Skeletal muscle cell (primary cell): ENCODE measurements around the gene MAP3K5.
A peak's percentile ranks its signal among the peaks of the same experiment; 100 is the strongest.

ENCODE experiments used
- DNase-seq: peaks from one replicate; pipeline ENCODE4 v3.0.0-alpha.2; 2010; ENCODE audit warnings: low read depth
- H3K4me3 ChIP-seq: 2 replicates; pipeline ENCODE4 v1.5.1; 2011; ENCODE audit warnings: low read depth, mild to moderate bottlenecking, control low read depth, low read length, moderate library complexity

MAP3K5 gene

DNA sequence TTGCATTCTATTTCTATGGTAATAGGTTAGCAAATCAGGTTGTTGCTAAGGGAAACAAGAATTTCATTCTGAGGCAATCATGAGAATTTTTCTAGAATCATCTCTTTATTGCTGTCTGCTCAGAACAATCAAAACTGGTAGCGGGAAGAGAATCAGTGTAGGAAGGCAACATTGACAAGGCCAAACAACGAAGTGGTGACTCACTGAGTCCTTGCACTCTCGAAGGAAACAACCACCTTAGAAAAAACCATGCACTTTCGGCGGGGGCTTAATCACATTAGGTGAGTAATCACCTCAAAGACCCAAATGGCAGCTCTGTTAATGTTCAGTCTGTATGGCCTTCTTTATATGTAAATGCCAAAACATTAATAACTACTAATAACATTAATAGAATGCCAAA, 163.3 kb downstream of the MAP3K5 start:
- H3K4me3 ChIP-seq = no peak overlapping the region

DNA sequence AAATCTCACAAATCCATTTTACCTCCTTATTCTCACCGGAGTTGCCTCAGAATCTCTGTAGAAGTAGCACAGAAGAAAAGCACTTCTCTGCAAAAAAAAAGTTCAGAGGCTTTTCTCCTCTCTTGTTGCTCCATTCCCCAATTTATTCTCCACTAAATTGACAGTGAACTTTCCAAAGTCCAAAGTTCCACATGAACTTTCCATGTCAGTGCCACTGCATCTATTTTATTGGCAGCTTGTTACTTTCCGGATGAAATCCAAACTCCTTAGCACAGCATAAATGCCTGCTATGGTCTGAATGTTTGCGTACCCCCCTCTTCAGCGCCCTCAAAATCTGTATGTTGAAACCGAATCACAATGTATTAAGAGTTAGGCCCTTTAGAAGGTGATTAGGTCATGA, 165.1 kb downstream of the MAP3K5 start:
- H3K4me3 ChIP-seq = no peak overlapping the region
- DNase-seq = no peak

More for the DNA sequence above, 163.3 kb downstream of the MAP3K5 start:
- DNase-seq = no peak

DNA sequence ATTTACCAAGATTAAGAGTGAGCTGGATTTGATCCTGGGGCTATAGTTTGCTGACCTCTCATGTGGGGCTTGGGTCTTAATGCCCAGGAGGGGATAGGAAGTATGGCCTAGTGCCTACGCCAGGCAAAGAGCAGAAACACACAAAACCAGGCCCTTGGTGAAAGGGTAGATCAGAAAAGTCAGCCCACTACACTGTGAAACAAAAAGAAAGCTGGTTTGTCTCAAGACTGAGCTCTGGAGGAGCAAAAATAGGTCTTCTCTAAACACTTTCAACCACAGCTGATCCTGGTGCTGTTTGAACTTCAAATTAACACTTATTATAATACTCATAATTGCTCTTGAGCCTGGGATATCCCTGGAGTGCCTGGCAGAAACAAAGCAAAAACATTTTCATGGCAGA, 167.0 kb downstream of the MAP3K5 start:
- DNase-seq = no peak

DNA sequence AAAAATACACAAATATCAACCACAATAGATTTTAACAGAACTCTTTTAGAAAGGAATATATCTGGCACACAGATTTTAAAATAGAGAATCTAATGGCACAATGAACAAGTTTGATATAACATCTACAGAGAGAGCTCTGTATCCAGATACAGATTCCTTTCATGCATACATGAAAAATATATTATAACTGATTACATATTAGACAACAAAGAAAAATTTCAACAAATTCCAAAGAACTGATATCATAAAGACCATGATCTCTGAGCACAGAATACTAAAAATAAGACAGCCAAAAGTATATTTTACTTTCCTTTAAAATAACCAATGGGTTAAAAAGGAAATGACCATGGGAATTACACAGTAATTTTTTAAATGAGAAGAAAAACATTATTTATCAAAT, 167.9 kb downstream of the MAP3K5 start:
- H3K4me3 ChIP-seq = no peak overlapping the region
- no peak for DNase-seq

More for the DNA sequence above, 167.0 kb downstream of the MAP3K5 start:
- H3K4me3 ChIP-seq = no peak overlapping the region

DNA sequence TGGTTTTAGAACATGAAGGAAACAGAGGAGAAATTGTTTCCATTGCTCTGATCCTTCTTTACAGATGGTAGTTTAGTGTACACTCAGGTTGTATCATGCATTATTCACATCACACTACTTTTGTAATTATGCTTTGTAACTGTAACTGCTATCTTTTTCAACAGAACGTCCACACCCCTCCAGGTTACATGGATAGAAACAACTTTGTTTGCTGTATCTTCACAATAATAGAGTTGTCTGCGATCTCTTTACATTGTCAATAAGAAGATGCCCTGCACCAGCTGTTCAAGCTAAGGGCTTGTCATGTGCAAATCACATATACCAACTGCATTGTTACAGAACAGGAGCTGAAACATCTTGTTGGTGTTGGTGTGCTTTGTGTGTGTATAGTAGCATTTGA, 174.2 kb downstream of the MAP3K5 start:
- no peak overlapping the region for H3K4me3 ChIP-seq
- DNase-seq = no peak

DNA sequence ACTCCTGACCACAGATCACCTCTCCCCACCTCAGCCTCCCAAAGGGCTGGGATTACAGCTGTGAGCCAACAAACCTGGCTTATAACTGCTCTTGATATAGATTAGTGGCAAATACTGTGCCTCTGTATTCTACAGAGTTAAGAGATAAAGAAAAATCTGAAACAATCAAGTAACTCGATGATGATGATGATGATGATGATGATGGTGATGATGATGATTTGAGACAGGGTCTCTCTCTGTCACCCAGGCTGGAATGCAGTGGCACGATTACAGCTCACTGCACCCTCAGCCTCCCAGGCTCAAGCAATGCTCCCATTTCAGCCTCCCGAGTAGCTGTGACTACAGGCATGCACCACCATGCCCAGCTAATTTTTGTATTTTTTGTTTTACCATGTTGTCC, 175.8 kb downstream of the MAP3K5 start:
- H3K4me3 ChIP-seq = no peak overlapping the region
- DNase-seq = no peak

DNA sequence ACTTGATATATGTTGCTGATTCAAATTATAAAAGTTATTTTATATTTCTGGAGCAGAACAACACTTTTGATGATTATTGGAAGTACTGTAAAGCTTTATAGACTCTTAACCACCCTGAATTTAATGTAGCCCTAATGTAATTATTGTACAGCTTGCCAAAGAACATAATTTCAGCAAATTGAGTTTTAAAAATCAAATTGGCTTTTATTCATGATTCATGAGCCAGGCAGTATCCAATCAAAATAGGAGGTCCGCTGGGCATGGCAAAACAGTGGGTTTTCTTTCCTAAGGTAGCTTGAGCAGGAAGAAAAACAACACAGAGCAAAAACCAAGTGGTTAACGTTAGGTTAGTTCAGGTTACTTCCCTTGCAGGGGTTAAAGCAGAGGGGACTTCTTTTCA, 177.3 kb downstream of the MAP3K5 start:
- DNase-seq = no peak
- H3K4me3 ChIP-seq = no peak overlapping the region

DNA sequence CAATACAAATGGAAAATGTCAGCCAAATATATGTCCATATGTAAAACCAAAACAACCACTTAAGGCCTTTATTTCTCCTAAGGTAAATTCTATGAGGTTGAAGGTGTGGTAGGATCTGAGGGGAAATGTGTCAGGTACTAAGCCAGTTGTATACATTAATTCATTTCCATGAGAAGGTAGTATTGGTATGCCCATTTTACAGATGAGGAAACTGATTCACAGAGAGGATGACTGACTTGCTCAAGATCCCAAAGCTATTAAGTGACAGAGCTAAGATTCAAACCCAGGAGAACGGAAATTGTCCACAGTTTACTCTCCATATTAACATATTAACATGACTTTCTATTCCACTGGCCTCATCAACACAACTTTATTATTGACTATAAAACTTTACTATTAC, 177.9 kb downstream of the MAP3K5 start:
- no peak overlapping the region for H3K4me3 ChIP-seq
- DNase-seq = no peak

DNA sequence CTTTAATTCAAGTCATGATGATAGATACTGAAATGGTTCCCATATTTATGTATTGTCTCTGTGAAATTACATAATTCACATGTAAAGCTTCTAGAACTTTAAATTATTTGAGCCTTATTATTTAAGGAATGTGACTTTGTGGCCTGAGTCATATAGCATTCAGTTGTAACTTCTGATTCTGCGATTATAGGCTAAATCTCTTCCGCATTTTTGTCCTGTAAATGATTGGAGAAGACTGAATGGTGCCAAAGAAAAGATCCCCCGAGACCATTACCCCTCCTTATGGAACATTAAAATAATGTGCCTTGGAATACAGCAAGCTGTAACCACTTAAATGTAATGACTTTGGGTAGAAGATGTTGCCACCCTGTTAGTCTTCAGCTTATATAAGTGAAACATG, 178.8 kb downstream of the MAP3K5 start:
- DNase-seq = peak; percentile 33
- no peak overlapping the region for H3K4me3 ChIP-seq

DNA sequence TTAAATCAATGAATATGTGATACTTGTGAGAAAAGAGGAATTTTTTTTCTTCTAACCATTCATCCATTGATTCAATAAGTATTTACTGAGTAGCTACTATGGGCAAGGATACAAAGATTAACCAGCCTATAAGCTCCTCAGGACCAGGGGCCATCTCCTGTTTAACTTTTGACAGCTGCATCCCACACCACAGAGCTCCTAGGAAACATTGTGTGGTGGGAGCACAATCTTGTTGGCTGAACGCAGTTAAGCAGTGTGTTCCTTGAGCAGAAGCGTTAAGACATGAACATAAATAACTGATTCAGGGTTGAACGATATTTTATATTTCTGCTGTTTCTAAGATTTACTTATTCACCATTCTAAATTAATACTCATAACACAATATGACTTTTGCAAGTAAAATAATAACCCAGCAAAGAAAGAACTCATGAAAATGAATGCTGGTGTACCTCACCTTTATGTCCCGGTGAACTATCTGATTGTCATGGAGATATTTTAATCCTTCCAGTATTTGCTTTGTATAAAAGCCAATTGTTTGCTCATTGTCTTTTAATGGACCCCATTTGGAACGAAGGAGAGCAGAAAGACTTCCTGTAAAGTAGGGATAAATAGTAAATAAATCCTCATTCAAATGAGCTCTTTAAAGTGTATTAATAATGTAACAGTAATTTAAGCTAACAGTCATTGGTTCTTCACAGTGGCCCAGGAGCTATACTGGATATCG, 179.4 kb downstream of the MAP3K5 start:
- H3K4me3 ChIP-seq = no peak overlapping the region
- no peak for DNase-seq

DNA sequence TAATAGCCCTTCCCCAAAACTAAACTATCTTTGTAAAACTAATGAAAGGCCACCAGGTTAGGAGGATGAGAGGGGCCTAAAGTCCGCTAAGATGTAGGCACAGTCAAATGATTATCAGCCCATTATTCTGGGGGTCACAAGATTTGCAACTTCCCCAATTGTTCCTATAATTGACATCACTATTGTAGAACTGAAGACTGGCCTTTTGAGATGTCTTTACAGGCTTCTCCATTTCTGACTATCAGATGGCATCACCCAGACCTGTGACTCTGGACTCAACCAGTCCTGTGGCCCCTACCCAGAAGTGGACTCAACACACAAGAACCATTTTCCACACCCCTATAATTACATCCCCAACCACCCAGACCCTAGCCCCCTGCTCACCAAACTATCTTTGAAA, 180.5 kb downstream of the MAP3K5 start:
- no peak overlapping the region for H3K4me3 ChIP-seq
- DNase-seq = no peak

DNA sequence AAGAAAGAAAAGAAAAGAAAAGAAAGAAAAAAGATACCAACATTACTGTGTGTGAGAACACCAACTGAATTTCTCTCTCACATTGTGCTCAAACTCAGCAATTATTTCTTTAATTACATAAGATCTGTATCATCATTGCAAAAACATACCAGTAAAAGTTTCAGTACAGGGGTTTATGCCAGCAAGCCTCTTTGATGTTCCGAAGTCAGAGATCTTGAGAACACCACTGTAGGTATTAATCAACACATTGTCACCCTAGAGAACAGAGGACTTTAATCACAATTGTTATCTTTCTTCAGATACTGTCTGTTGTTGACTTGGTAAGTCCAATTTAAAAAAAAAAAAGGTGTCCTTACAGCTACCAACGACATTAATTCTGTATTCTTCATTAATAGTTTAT, 181.1 kb downstream of the MAP3K5 start:
- no peak overlapping the region for H3K4me3 ChIP-seq
- DNase-seq = no peak

DNA sequence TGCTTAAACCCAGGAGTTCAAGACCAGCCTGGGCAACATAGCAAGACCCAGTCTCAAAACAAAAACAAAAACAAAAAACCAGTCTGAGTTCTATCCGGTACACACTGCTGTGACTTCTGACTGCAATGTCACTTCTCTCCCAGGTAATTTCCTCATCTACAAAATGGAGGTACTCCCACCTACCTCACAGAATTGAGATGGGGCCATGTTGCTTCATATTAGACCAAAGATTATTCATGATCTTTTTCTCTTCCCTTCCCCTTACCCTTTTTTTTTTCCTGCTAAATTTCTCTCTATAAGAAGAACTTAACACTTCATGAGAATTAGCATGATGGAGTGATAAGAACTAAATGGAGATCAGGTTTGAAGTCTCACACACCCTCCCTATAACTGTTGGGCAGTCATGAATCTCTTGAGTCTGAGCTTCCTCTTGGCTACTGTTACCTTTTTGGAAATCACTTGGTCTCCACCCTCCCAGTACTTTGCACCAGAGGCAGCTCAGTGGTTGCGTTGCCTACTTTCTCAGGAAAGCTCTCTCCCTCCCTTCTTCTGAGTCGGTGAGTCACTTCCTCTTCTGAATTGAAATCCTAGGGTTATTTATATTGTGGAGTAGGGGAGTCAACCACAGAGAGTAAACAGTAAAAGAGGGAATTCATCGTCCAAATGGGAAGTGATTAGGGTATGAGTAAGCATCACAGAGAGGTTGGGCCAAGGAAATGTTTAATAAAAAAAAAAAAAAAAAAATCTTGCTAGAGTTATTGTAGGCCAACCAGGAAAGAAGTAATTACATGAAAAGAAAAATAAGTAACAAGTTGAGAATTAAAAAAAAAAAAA, 182.2 kb downstream of the MAP3K5 start:
- DNase-seq = peak; percentile 97
- no peak overlapping the region for H3K4me3 ChIP-seq

DNA sequence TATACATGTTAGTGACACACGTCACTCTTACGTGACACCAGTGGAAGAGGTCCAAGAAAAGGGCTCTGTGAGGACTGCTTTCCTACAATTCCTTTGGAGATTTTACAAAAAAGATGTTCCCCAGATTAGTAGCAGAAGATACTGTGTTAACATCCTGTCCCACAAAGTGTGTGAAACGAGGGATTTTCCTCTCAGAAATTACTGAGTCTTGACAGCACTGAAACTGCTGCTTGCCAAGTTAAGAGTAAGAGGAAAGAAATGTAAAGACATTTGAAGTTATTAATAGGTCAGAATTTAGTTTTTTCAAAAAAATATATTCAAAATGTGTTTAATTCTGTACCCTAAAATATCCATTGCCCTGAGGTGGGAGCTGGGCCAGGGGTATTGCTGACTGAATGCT, 183.3 kb downstream of the MAP3K5 start:
- DNase-seq = peak; percentile 65
- no peak overlapping the region for H3K4me3 ChIP-seq

DNA sequence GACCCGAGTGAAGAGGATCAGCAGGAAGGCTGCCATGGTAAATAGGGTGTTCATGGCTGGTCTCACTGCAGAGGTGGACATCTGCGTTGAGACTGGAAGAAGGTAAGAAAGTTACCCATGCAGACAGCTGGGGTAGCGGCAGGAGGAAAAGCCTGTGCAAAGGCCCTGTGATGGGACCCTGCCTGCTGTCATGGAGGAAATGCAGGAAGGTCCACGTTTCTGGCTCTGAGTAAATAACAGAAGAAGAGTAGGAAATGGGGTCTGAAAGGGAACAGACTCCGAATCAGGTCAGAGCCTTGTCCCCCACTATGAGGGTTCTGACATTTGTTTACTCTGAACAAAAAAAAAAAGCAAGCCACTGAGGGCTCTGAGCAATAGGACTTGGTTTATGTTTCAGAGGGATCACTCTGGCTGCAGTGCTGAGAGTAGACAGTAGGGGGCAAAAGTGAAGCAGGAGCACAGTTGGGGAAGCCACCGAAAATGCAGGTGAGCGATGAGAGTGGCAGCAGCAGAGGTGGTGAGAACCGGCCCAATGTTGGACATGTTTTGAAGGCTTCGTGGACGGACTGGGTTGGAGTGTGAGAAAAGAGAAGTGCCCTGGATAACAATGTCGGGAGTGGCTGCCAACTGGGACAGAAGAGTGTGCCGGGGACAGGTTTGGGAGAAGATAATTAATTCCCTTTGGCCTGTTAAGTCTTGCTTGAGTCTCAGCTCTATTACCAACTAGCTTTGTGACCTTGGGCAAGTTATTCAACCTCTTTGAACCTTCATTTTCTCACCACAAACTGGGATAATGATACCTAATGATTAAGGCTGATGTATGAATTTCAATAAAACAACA, 184.1 kb downstream of the MAP3K5 start:
- no peak overlapping the region for H3K4me3 ChIP-seq
- no peak for DNase-seq

DNA sequence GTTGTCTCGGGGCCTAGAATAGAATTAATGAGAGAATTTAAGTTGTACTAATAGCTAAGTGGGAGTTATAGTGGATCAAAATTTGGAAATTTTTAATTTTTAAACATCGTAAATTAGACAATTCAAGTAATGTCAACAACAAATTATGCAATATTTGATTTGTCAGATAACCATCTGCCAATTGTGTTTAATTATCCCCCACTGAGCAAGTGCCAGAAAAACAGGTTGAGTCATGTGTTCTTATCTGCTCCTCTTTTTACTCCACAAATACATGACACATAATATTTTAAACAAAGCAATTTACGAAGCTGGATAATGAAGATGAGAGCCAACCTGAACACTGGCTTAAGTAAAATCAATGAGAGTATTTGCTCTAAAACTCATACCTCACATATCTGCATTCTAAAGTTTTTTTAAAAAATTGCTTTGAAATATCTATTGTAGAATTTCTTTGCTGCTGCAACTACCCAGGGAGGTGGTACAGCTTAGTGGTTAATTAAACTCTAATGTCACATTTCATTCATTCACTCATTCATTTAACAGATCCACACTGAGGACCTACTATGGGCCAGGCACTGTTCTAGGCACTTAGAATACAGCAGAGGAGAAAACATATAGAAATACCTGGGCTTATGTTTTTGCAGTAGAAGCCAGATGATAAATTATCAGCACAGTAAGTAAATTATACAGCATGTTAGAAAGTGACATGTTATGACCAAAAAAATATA, 184.9 kb downstream of the MAP3K5 start:
- no peak overlapping the region for H3K4me3 ChIP-seq
- no peak for DNase-seq

DNA sequence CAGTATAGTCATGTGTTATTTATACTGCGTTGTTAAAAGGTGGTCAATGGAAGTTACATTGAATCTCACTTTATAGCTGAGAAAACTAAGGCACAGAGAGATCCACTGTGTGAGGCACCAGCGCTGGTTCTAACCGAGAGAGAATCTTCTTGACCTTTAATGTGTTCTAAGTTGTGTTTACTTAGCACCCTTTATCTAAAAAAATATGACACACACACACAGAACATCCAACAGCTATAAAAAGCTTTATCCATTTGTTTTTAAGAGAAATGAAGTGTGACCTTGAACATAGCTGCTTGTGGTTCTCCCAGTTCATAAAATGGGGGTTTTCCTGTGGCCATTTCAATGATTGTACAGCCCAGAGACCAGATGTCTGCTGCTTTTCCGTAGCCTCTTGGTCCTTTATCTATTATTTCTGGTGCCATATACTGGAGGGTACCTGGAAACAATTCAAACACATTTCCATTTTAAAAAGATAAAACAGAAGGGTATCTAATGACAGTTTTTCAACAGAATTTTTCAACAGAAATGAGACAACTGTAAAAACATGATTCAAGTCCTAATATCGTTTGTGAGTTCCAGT, 187.3 kb downstream of the MAP3K5 start:
- no peak for DNase-seq
- H3K4me3 ChIP-seq = no peak overlapping the region

DNA sequence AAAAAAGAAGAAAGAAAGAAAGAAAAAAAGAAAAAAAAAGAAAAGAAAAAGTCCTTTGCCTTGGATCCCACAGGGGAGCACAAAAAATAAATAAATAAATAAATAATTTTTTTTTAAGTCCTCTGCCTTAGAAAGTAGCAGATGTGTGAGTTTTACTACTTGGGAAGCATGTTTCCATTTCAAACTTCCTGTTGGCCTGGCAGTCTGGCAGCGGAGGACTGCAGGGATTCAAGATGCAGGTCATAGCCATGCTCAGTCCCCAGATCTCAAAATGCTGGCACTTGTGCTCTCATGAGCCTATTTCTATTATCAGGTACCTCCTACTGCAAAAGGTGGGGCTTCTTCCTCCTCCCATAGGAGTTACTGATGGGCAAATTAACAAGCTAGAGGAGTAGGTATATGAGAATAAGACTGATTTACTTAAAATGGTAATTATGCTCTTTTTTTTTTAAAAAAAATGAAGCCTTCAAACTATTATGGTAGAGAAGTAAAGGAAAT, 187.9 kb downstream of the MAP3K5 start:
- no peak for DNase-seq
- no peak overlapping the region for H3K4me3 ChIP-seq

DNA sequence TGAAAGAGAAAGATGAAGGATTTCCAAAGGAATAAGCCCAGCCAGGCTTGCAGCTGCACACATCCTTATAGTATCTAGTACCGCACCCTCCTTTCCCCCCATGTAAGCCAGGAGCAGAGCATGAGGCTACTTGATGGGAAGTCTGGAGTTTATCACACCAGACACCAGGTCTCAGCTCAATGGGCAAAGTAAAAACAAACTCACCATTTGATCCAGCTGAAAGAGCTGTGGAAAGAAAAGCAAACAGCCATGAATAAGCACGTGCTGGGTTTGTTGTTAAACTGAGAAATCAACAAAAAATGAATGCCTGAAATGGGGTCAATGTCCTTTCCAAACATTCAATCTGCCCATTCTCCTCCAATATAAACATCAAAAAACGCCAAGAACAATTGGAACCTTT, 191.5 kb downstream of the MAP3K5 start:
- H3K4me3 ChIP-seq = no peak overlapping the region
- DNase-seq = no peak
